ENCODE data around the gene EED.

DNA sequence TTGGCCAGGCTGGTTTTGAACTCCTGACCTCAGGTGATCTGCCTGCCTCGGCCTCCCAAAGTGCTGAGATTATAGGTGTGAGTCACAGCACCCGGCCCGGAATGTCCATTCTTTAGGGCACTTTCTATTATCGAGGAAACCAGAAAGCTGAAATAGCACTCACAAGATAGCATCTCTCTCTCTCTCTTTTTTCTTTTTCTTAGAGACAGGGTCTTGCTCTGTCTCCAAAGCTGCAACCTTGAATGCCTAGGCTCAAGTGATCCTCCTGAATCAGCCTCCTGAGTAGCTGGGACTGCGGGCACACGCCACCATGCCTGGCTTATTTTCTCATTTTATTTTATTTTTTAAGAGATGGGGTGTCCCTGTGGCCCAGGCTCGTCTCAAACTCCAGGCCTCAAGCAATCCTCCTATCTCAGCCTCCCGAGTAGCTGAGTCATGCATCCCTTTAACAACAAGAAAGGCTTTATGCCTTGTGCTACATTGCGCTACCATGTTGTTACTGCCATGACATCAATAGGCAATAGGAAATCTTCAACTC, 7.2 kb upstream of the EED start:
- TF ChIP-seq, protein P1, sequence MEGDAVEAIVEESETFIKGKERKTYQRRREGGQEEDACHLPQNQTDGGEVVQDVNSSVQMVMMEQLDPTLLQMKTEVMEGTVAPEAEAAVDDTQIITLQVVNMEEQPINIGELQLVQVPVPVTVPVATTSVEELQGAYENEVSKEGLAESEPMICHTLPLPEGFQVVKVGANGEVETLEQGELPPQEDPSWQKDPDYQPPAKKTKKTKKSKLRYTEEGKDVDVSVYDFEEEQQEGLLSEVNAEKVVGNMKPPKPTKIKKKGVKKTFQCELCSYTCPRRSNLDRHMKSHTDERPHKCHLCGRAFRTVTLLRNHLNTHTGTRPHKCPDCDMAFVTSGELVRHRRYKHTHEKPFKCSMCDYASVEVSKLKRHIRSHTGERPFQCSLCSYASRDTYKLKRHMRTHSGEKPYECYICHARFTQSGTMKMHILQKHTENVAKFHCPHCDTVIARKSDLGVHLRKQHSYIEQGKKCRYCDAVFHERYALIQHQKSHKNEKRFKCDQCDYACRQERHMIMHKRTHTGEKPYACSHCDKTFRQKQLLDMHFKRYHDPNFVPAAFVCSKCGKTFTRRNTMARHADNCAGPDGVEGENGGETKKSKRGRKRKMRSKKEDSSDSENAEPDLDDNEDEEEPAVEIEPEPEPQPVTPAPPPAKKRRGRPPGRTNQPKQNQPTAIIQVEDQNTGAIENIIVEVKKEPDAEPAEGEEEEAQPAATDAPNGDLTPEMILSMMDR (IDR thresholded peaks at IDR 0.05): no peak
- TF ChIP-seq POLR2A (IDR thresholded peaks at IDR 0.05): no peak

Data from Peyer's patch (tissue), 4 donors.